Activated B cell treated with CpG ODN at 0.5 μM for 24 hours (primary cell): ENCODE data around the gene RANBP10. TPM values are rescaled to one million over a fixed set of nuclear protein-coding genes. Genes with fewer than 3 reads are reported as not detected.

Experiments used
- ATAC-seq: fragments of 200-7000 bp; cut with Tn5 transposase; one replicate; pipeline ENCODE4 v1.10.0; 2021; ENCODE audit warnings: low read depth, mild to moderate bottlenecking, moderate library complexity
- CTCF ChIA-PET: fragments of 350-600 bp; sonication (Branson Sonifier 250); formaldehyde crosslinking; loops from one replicate; lab custom pipeline; 2021; ENCODE audit warnings: antibody characterized with exemption; lab: Charles Lee
- POLR2A ChIA-PET: fragments of 350-600 bp; sonication (Branson Sonifier 250); formaldehyde crosslinking; loops from one replicate; lab custom pipeline; 2021; ENCODE audit warnings: antibody characterized with exemption; lab: Charles Lee
- DNase-seq: peaks from one replicate; pipeline ENCODE4 v3.0.0; 2022
- H3K27ac Mint-ChIP-seq: one replicate; pipeline ENCODE4 v1.8.0; 2020; ENCODE audit warnings: mixed read lengths
- H3K27me3 Mint-ChIP-seq: one replicate; pipeline ENCODE4 v1.8.0; 2021; ENCODE audit warnings: mixed read lengths
- H3K36me3 Mint-ChIP-seq: one replicate; pipeline ENCODE4 v1.8.0; 2021; ENCODE audit warnings: low read depth, mixed read lengths
- H3K4me1 Mint-ChIP-seq: one replicate; pipeline ENCODE4 v1.8.0; 2021; ENCODE audit warnings: mixed read lengths
- H3K4me3 Mint-ChIP-seq: one replicate; pipeline ENCODE4 v1.8.0; 2020; ENCODE audit warnings: mild to moderate bottlenecking, mixed read lengths
- H3K9me3 Mint-ChIP-seq: one replicate; pipeline ENCODE4 v1.8.0; 2020; ENCODE audit warnings: mixed read lengths
- CTCF ChIP-seq: fragments of 200-600 bp; IDR thresholded peaks from one replicate; pipeline ENCODE4 v1.8.0; 2022; ENCODE audit warnings: antibody characterized with exemption, mild to moderate bottlenecking
- intact Hi-C: fragments of 100-400 bp; cut with micrococcal nuclease; formaldehyde crosslinking; loops from one replicate; pipeline ENCODE4 v1.15.1; 2024
- total RNA-seq: library from RNA; stranded (reverse); gene quantifications from 2 replicates; pipeline ENCODE4 v1.2.3, GENCODE V29; 2022

RANBP10 gene
- total RNA-seq, 1 donor from 2014 or later = 30.6 TPM

GRCh38 chr16:67723151-67723910, 83.0 kb downstream of the RANBP10 start:
- H3K27me3 Mint-ChIP-seq = no peaks in the 10 kb centered on the region
- H3K4me3 Mint-ChIP-seq = no peak overlapping the region
- TF ChIP-seq CTCF = no peak
- ChIA-PET POLR2A (interaction anchor here (0.6 kb wide), 1 partner anchor 386 kb away, joined by 3 read pairs; no protein-coding TSS in a partner anchor), CTCF (no interaction called here)
- DNase-seq = no peak
- H3K27ac Mint-ChIP-seq = no peak overlapping the region
- H3K9me3 Mint-ChIP-seq = no peaks in the 10 kb centered on the region
- H3K4me1 Mint-ChIP-seq = peaks cover 22% of the 10 kb centered on the region
- intact Hi-C loops = no loop called here
- H3K36me3 Mint-ChIP-seq = peaks cover 37% of the 10 kb centered on the region
- no peak for ATAC-seq

- H3K9me3 Mint-ChIP-seq = no peaks in the 10 kb centered on the region
- intact Hi-C loops = no loop called here
- peaks cover 23% of the 10 kb centered on the region for H3K36me3 Mint-ChIP-seq
- CTCF ChIA-PET = interaction anchor here (0.7 to 1.6 kb wide), 2 partner anchors 48 to 84 kb away, joined by 3 to 4 read pairs; no protein-coding TSS in a partner anchor
- POLR2A ChIA-PET = interaction anchor here (0.8 to 2.7 kb wide), 7 partner anchors 35 to 186 kb away, joined by 7 to 20 read pairs (median 8); partner anchors contain the start of genes C16orf86, ENKD1, NUTF2 and RANBP10
- DNase-seq (no peak), ATAC-seq (no peak)
- H3K27me3 Mint-ChIP-seq = no peaks in the 10 kb centered on the region
- H3K4me3 Mint-ChIP-seq = peak overlapping the region; percentile 97
- H3K4me1 Mint-ChIP-seq = peaks cover 37% of the 10 kb centered on the region
- peak overlapping the region; percentile 98 for H3K27ac Mint-ChIP-seq
- TF ChIP-seq CTCF = no peak
Observed at GRCh38 chr16:67720236-67720635, 86.1 kb downstream of the RANBP10 start.

GRCh38 chr16:67719778-67720144, 86.6 kb downstream of the RANBP10 start:
- TF ChIP-seq CTCF = no peak
- no peak for DNase-seq

GRCh38 chr16:67719048-67719777, 87.1 kb downstream of the RANBP10 start, which contains the start of gene GFOD2:
Gene GFOD2 (minus strand): TSS chr16:67719316. CDS start chr16:67685715, 33,601 bp downstream.
- H3K9me3 Mint-ChIP-seq = no peaks in the 10 kb centered on the region
- H3K4me1 Mint-ChIP-seq = peaks cover 37% of the 10 kb centered on the region
- no peaks in the 10 kb centered on the region for H3K27me3 Mint-ChIP-seq
- peak within 1 kb of the TSS; percentile 98 for H3K27ac Mint-ChIP-seq
- no peak for TF ChIP-seq CTCF
- ChIA-PET POLR2A (interaction anchor here (0.6 to 2.7 kb wide), 24 partner anchors 8 to 490 kb away, joined by 3 to 20 read pairs (median 4); partner anchors contain the start of genes ACD, ATP6V0D1, C16orf86 and EDC4), CTCF (interaction anchor here (0.9 to 1.6 kb wide), 3 partner anchors 85 to 97 kb away, joined by 4 read pairs; no protein-coding TSS in a partner anchor)
- intact Hi-C loops = loop anchor here (1.0 to 5.0 kb wide), 5 partner anchors 46 to 237 kb away; partner anchors contain the start of genes AGRP, ATP6V0D1, CTCF and RANBP10
- H3K4me3 Mint-ChIP-seq = peak within 1 kb of the TSS; percentile 97
- ATAC-seq (peak; percentile 94), DNase-seq (peak; percentile 98)
- H3K36me3 Mint-ChIP-seq = peaks cover 17% of the 10 kb centered on the region

More at GRCh38 chr16:67719778-67720144, 86.6 kb downstream of the RANBP10 start:
- peaks cover 37% of the 10 kb centered on the region for H3K4me1 Mint-ChIP-seq
- peak overlapping the region; percentile 97 for H3K4me3 Mint-ChIP-seq
- H3K9me3 Mint-ChIP-seq = no peaks in the 10 kb centered on the region
- H3K27ac Mint-ChIP-seq = peak overlapping the region; percentile 98
- peaks cover 18% of the 10 kb centered on the region for H3K36me3 Mint-ChIP-seq
- ATAC-seq = peak; percentile 12
- intact Hi-C loops = loop anchor here (1.0 to 5.0 kb wide), 5 partner anchors 47 to 237 kb away; partner anchors contain the start of genes AGRP, ATP6V0D1, CTCF and RANBP10
- CTCF ChIA-PET = interaction anchor here (0.9 to 1.6 kb wide), 2 partner anchors 85 to 97 kb away, joined by 4 read pairs; no protein-coding TSS in a partner anchor
- no peaks in the 10 kb centered on the region for H3K27me3 Mint-ChIP-seq
- POLR2A ChIA-PET = interaction anchor here (0.6 to 2.7 kb wide), 20 partner anchors 8 to 449 kb away, joined by 3 to 20 read pairs (median 7); partner anchors contain the start of genes ACD, ATP6V0D1, C16orf86 and EDC4
